ENCODE measurements around the gene DGCR8. TPM values are rescaled to one million over a fixed set of nuclear protein-coding genes. Genes with fewer than 3 reads are reported as not detected.
A peak's percentile ranks its signal among the peaks of the same experiment; 100 is the strongest.

The DGCR8 gene
- polyA plus RNA-seq, 3 donors from 2014 or later, result 0.83 to 5.4 (median 1.4) TPM

DNA sequence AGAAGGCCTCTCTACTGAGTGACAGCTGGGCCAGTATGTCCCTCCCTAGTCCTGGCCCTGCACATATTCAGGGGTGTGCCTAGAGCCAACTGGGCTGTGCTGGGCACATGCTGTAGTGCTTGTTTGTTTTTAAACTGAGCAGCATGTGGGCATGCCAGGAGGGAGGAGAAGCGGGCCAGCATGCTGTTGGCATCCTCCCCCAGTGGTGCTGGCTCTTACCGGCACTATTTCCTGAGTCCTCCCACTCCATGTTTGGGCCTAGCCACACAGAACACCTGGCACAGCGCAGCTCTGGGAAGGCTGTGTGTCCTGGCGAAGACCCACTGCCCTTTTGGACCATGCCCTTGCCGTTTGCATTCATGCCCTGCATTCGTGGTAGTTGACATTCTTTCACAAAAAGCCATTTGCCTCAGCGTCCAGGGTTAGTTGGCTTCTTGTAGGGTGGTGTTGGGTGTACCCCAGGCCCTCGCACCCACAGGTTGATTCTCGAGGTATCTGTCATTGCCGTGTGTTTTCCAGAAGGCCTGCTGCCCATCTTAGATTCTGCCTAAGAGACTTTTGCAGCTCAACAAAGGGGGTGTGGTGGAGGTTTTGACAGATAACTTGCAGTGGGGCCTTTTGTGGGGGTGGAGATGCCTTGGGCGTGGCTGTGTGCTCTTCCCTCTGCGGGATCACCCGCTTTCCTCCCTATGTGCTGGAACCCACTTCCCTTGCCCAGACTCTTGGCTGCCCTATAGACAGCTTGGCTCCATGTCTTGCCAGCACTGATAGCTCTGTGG lies 13.6 kb downstream of the DGCR8 start:
- H3K4me3 Mint-ChIP-seq, result no peak overlapping the region
- H3K36me3 Mint-ChIP-seq, result peaks cover 38 to 78% (median 44%) of the 10 kb centered on the region in 3 donors
- peaks cover 12 to 33% of the 10 kb centered on the region in 2 donors for H3K4me1 Mint-ChIP-seq
- no peak for DNase-seq
- peak overlapping the region in 1 of 6 donors; percentile 55 for H3K27ac Mint-ChIP-seq
- peaks cover 0 to 6% (median 5%) of the 10 kb centered on the region in 3 donors for H3K27me3 Mint-ChIP-seq (ENCODE audit: low read depth in 3 of 3)
- no peaks in the 10 kb centered on the region for H3K9me3 Mint-ChIP-seq

DNA sequence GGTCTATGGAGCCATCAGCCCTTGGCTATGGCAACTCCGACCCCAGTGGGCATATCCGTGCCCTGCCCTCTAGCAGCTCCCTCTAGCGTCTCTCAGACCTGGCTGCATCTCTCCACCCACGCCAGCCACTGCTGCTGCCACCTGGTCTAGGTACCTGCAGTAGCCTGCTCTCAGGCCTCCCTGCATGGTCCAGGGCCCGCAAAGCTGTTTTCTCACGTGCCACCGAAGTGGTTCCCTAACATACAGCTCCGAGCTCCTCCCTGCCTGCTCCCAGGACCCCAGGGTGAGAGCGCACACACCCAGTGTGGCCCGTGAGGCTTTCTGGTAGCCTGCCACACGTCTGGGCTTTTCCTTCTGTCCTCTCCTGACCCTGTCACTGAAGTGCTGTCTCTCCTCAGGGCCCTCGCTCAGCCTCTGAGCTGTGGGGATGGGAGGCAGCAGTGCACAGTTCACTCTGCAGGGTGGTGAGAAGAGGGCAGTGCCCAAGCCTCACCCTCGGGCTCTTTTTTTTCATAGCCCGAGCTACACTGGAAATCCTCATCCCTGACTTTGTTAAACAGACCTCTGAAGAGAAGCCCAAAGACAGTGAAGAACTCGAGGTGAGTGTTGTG lies 14.3 kb downstream of the DGCR8 start:
- H3K4me3 Mint-ChIP-seq, result no peak overlapping the region
- peaks cover 38 to 75% (median 46%) of the 10 kb centered on the region in 3 donors for H3K36me3 Mint-ChIP-seq
- DNase-seq, result no peak

GRCh38 chr22:20095521-20095920 lies 15.5 kb downstream of the DGCR8 start:
- H3K4me3 Mint-ChIP-seq, result no peak overlapping the region
- H3K27me3 Mint-ChIP-seq (ENCODE audit: low read depth in 3 of 3), result peaks cover 0 to 7% (median 3%) of the 10 kb centered on the region in 3 donors
- DNase-seq, result no peak
- H3K36me3 Mint-ChIP-seq, result peaks cover 34 to 66% (median 42%) of the 10 kb centered on the region in 3 donors
- H3K9me3 Mint-ChIP-seq, result no peaks in the 10 kb centered on the region
- H3K27ac Mint-ChIP-seq, result no peak overlapping the region
- H3K4me1 Mint-ChIP-seq, result peaks cover 29 to 42% of the 10 kb centered on the region in 2 donors

More for the DNA sequence above, 14.3 kb downstream of the DGCR8 start:
- Mint-ChIP-seq H3K4me1 (peaks cover 18 to 34% of the 10 kb centered on the region in 2 donors), H3K9me3 (no peaks in the 10 kb centered on the region), H3K27me3 (ENCODE audit: low read depth in 3 of 3) (peaks cover 0 to 6% (median 6%) of the 10 kb centered on the region in 3 donors), H3K27ac (no peak overlapping the region)

GRCh38 chr22:20096574-20097420 lies 16.8 kb downstream of the DGCR8 start:
- peaks cover 26 to 38% of the 10 kb centered on the region in 2 donors for H3K4me1 Mint-ChIP-seq
- peaks cover 0 to 6% (median 0%) of the 10 kb centered on the region in 3 donors for H3K27me3 Mint-ChIP-seq (ENCODE audit: low read depth in 3 of 3)
- H3K4me3 Mint-ChIP-seq, result no peak overlapping the region
- H3K27ac Mint-ChIP-seq, result no peak overlapping the region
- peaks cover 24 to 56% (median 31%) of the 10 kb centered on the region in 3 donors for H3K36me3 Mint-ChIP-seq
- DNase-seq, result no peak
- no peaks in the 10 kb centered on the region for H3K9me3 Mint-ChIP-seq

DNA sequence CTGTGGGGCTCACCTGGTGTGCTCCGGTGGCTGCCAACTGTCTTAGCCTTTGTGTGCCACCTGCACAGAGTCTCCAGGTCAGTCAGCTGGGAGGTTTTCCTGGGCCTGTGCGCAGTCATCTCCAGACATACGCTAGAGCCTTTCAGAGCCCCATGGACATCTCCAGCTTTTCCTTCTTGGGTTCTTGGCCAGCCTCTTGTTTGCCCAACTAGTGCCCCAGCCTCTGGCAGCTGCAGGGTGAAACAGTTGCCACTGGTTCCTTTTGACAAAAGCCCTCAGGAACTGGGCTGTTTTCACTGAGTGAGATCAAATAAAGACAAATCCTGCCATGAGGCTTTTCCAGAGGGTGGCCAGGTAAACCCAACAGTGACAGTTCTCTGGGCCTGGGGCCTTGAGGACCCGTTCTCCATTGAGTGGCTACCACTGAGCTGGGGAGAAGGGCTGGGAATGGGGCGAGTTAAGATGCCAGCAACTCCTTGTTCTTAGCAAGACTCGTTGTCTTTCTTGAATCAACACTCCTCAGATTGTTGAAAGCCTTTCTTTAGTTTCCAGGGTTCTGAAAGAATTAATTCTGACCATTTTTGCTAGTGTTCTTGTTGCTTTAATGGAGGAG lies 19.2 kb downstream of the DGCR8 start:
- Mint-ChIP-seq H3K9me3 (no peaks in the 10 kb centered on the region), H3K4me3 (peak overlapping the region; percentile 38 to 81 (median 70)), H3K36me3 (peaks cover 24 to 36% (median 31%) of the 10 kb centered on the region in 3 donors), H3K4me1 (peaks cover 27 to 42% of the 10 kb centered on the region in 2 donors), H3K27ac (peak overlapping the region in 5 of 6 donors; percentile 57 to 93 (median 79)), H3K27me3 (ENCODE audit: low read depth in 3 of 3) (peaks cover 0 to 6% (median 0%) of the 10 kb centered on the region in 3 donors)
- DNase-seq, result no peak

- Mint-ChIP-seq H3K4me3 (no peak overlapping the region), H3K27me3 (ENCODE audit: low read depth in 3 of 3) (peaks cover 0 to 6% (median 0%) of the 10 kb centered on the region in 3 donors), H3K4me1 (peaks cover 27 to 42% of the 10 kb centered on the region in 2 donors), H3K36me3 (peaks cover 9 to 22% (median 16%) of the 10 kb centered on the region in 3 donors), H3K9me3 (no peaks in the 10 kb centered on the region), H3K27ac (peak overlapping the region in 5 of 6 donors; percentile 15 to 91 (median 76))
- no peak for DNase-seq
Measured at GRCh38 chr22:20101638-20102037, 21.6 kb downstream of the DGCR8 start.

- Mint-ChIP-seq H3K27me3 (ENCODE audit: low read depth in 3 of 3) (peaks cover 0 to 6% (median 0%) of the 10 kb centered on the region in 3 donors), H3K27ac (peak overlapping the region in 5 of 6 donors; percentile 15 to 90 (median 71)), H3K4me1 (peaks cover 27 to 42% of the 10 kb centered on the region in 2 donors), H3K36me3 (peaks cover 4 to 15% (median 10%) of the 10 kb centered on the region in 3 donors), H3K4me3 (no peak overlapping the region), H3K9me3 (no peaks in the 10 kb centered on the region)
- DNase-seq, result no peak
Measured at GRCh38 chr22:20102203-20102780, 22.3 kb downstream of the DGCR8 start.

DNA sequence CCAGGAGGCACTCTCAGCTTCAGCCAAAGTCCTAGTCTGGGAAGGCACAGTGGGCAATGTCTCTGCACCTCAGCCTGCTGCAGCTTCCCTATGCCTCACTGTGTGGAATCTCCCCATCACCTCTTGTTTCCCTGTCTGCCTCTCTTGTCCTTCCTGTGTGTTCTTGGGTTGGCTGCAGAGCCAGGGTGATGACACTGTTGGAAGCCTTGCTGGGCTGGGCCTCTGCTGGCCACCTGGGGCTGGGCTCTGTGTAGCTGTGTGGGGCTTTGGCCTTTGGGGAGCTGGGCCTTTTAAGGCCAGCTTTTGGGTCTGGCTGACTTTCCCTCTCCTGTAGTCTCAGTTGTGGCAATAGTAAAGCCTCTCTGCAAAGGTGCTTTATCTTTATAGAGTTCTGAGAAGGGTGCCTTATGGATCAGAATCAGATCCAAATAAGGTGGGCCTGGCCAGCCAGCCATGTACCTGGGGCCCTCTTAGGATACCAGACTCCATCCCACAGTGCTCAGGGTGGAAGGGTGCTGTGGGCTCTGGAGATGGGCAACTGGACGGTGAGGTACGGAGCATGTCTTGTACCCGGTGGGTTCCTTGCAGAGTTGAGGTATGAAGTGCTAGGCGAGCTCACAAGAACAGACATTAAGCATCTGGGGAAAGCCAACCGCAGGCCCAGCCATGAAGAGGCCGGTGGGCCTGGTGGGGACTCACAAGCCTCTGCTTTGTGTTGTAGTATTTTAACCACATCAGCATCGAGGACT lies 25.6 kb downstream of the DGCR8 start:
- peaks cover 0 to 9% (median 5%) of the 10 kb centered on the region in 3 donors for H3K36me3 Mint-ChIP-seq
- H3K27me3 Mint-ChIP-seq (ENCODE audit: low read depth in 3 of 3), result peaks cover 0 to 2% (median 0%) of the 10 kb centered on the region in 3 donors
- peak overlapping the region in 1 of 6 donors; percentile 17 for H3K27ac Mint-ChIP-seq
- no peaks in the 10 kb centered on the region for H3K9me3 Mint-ChIP-seq
- no peak overlapping the region for H3K4me3 Mint-ChIP-seq
- DNase-seq, result no peak
- peaks cover 7 to 22% of the 10 kb centered on the region in 2 donors for H3K4me1 Mint-ChIP-seq

DNA sequence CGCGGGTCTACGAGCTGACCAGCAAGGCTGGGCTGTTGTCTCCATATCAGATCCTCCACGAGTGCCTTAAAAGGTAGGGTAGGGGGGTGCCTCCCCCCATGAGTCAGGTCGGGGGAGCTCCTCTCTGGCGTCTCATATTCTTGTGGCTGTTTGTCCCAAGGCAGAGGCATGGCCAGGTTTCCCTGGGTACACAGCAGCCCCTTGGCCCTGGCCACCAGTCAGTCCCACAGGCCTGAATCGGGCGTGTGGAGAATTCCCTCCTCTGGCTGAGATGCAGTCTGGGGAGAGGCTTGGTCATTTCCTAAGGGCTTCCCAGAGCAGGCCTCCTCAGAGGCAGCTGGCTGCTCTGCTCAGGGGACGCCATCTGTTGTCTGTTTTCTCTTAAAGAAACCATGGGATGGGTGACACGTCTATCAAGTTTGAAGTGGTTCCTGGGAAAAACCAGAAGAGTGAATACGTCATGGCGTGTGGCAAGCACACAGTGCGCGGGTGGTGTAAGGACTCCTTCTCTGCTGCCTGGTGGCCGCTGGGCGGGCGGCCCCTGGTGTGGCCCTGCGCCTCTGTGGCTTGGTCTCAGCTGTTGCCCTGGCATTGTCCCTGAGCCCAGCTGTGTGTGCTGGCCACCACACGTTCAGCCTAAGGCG lies 26.3 kb downstream of the DGCR8 start:
- no peak overlapping the region for H3K27ac Mint-ChIP-seq
- no peak for DNase-seq
- peaks cover 2 to 23% of the 10 kb centered on the region in 2 donors for H3K4me1 Mint-ChIP-seq
- H3K4me3 Mint-ChIP-seq, result no peak overlapping the region
- H3K27me3 Mint-ChIP-seq (ENCODE audit: low read depth in 3 of 3), result no peaks in the 10 kb centered on the region
- H3K36me3 Mint-ChIP-seq, result peaks cover 0 to 9% (median 5%) of the 10 kb centered on the region in 3 donors
- H3K9me3 Mint-ChIP-seq, result no peaks in the 10 kb centered on the region

- DNase-seq, result no peak
- Mint-ChIP-seq H3K27ac (no peak overlapping the region), H3K9me3 (no peaks in the 10 kb centered on the region), H3K36me3 (peaks cover 0 to 9% (median 5%) of the 10 kb centered on the region in 3 donors), H3K4me3 (no peak overlapping the region), H3K4me1 (peaks cover 3 to 24% of the 10 kb centered on the region in 2 donors), H3K27me3 (ENCODE audit: low read depth in 3 of 3) (no peaks in the 10 kb centered on the region)
Measured at GRCh38 chr22:20106849-20107237, 26.8 kb downstream of the DGCR8 start.

GRCh38 chr22:20107471-20107901 lies 27.4 kb downstream of the DGCR8 start:
- Mint-ChIP-seq H3K36me3 (peaks cover 0 to 9% (median 5%) of the 10 kb centered on the region in 3 donors), H3K9me3 (no peaks in the 10 kb centered on the region), H3K4me1 (peaks cover 5 to 22% of the 10 kb centered on the region in 2 donors), H3K27ac (peak overlapping the region in 1 of 6 donors; percentile 24), H3K4me3 (no peak overlapping the region), H3K27me3 (ENCODE audit: low read depth in 3 of 3) (peaks cover 0 to 2% (median 0%) of the 10 kb centered on the region in 3 donors)
- no peak for DNase-seq
